HTERT RPE-1 (cell line): ENCODE data around the gene COQ3.
"Not testable (repeated sequence)": the region's sequence is repeated elsewhere in the genome, so short reads cannot be mapped to it uniquely, and the experiment has no call there.

Source experiments
- in situ Hi-C: fragments of 300-500 bp; cut with MboI; formaldehyde crosslinking; loops from 4 replicates; pipeline ENCODE4 v1.14.3; 2020; ENCODE audit warnings: low sequenced_read_pairs

Gene COQ3

GRCh38 chr6:99390896-99391295 lies 3.1 kb downstream of the COQ3 start:
- in situ Hi-C loops, result no loop called here

- in situ Hi-C loops, result no loop called here
Measured at GRCh38 chr6:99384507-99384906, 9.5 kb downstream of the COQ3 start.

- in situ Hi-C loops, result no loop called here
Measured at GRCh38 chr6:99378636-99379035, 15.4 kb downstream of the COQ3 start.

GRCh38 chr6:99369533-99369932 lies 24.5 kb downstream of the COQ3 start:
- in situ Hi-C loops, result no loop called here

- in situ Hi-C loops, result no loop called here
Measured at GRCh38 chr6:99366852-99367251, 27.1 kb downstream of the COQ3 start.

- in situ Hi-C loops, result no loop called here
Measured at GRCh38 chr6:99364026-99364425, 30.0 kb downstream of the COQ3 start.

- in situ Hi-C loops, result no loop called here
Measured at GRCh38 chr6:99362678-99363268, 31.2 kb downstream of the COQ3 start.

GRCh38 chr6:99359800-99360199 lies 34.2 kb downstream of the COQ3 start:
- in situ Hi-C loops, result no loop called here

- in situ Hi-C loops, result no loop called here
Measured at GRCh38 chr6:99356641-99357040, 37.4 kb downstream of the COQ3 start.

- in situ Hi-C loops, result no loop called here
Measured at GRCh38 chr6:99354983-99355382, 39.0 kb downstream of the COQ3 start.

- in situ Hi-C loops, result no loop called here
Measured at GRCh38 chr6:99353126-99353525, 40.9 kb downstream of the COQ3 start.

GRCh38 chr6:99350573-99350972 lies 43.4 kb downstream of the COQ3 start:
- in situ Hi-C loops, result no loop called here

- in situ Hi-C loops, result no loop called here
Measured at GRCh38 chr6:99349171-99350141, 44.5 kb downstream of the COQ3 start, which contains the start of gene FAXC. Gene FAXC, minus strand, starts transcription at chr6:99349674. Its CDS starts 302 bp downstream, at chr6:99349372.

- in situ Hi-C loops, result no loop called here
Measured at GRCh38 chr6:99348288-99349170, 45.5 kb downstream of the COQ3 start.

GRCh38 chr6:99347804-99348203 lies 46.2 kb downstream of the COQ3 start:
- in situ Hi-C loops, result no loop called here

- in situ Hi-C loops, result no loop called here
Measured at GRCh38 chr6:99346595-99346994, 47.4 kb downstream of the COQ3 start.

GRCh38 chr6:99345164-99345563 lies 48.8 kb downstream of the COQ3 start:
- in situ Hi-C loops, result no loop called here

GRCh38 chr6:99344289-99344688 lies 49.7 kb downstream of the COQ3 start:
- in situ Hi-C loops, result no loop called here

GRCh38 chr6:99341862-99342455 lies 52.0 kb downstream of the COQ3 start:
- in situ Hi-C loops, result no loop called here

GRCh38 chr6:99338188-99338587 lies 55.8 kb downstream of the COQ3 start:
- in situ Hi-C loops, result no loop called here

GRCh38 chr6:99335298-99335697 lies 58.7 kb downstream of the COQ3 start:
- in situ Hi-C loops, result not testable (repeated sequence)
